ENCODE data around the gene OXNAD1.

The OXNAD1 gene

GRCh38 chr3:16332904-16333426, 68.0 kb downstream of the OXNAD1 start:
- H3K36me3 ChIP-seq (ENCODE audit: control insufficient read depth in 2 of 2, insufficient read depth in 2 of 2, low read length in 2 of 2), result peaks cover 8 to 34% of the 10 kb centered on the region in 2 donors
- no peak overlapping the region for H3K9ac ChIP-seq (ENCODE audit: low read depth in 1 of 2, low read length in 2 of 2)
- H3K27ac ChIP-seq (ENCODE audit: low read depth in 2 of 2, low read length in 2 of 2), result no peak overlapping the region
- no peaks in the 10 kb centered on the region for H3K27me3 ChIP-seq (ENCODE audit: control insufficient read depth in 2 of 2, insufficient read depth in 2 of 2, low read length in 2 of 2)
- H3K4me1 ChIP-seq (ENCODE audit: control insufficient read depth in 2 of 2, insufficient read depth in 2 of 2, low read length in 2 of 2), result no peaks in the 10 kb centered on the region
- H3K4me3 ChIP-seq (ENCODE audit: low read length in 2 of 2), result no peak overlapping the region
- peaks cover 0 to 3% of the 10 kb centered on the region in 2 donors for H3K9me3 ChIP-seq (ENCODE audit: control insufficient read depth in 2 of 2, low read length in 2 of 2)

GRCh38 chr3:16334909-16335308, 69.9 kb downstream of the OXNAD1 start:
- no peak overlapping the region for H3K9ac ChIP-seq (ENCODE audit: low read depth in 1 of 2, low read length in 2 of 2)
- H3K4me1 ChIP-seq (ENCODE audit: control insufficient read depth in 2 of 2, insufficient read depth in 2 of 2, low read length in 2 of 2), result no peaks in the 10 kb centered on the region
- peaks cover 0 to 3% of the 10 kb centered on the region in 2 donors for H3K9me3 ChIP-seq (ENCODE audit: control insufficient read depth in 2 of 2, low read length in 2 of 2)
- H3K4me3 ChIP-seq (ENCODE audit: low read length in 2 of 2), result no peak overlapping the region
- no peak overlapping the region for H3K27ac ChIP-seq (ENCODE audit: low read depth in 2 of 2, low read length in 2 of 2)
- H3K36me3 ChIP-seq (ENCODE audit: control insufficient read depth in 2 of 2, insufficient read depth in 2 of 2, low read length in 2 of 2), result peaks cover 8 to 30% of the 10 kb centered on the region in 2 donors
- no peaks in the 10 kb centered on the region for H3K27me3 ChIP-seq (ENCODE audit: control insufficient read depth in 2 of 2, insufficient read depth in 2 of 2, low read length in 2 of 2)

GRCh38 chr3:16335333-16335732, 70.3 kb downstream of the OXNAD1 start:
- no peak overlapping the region for H3K4me3 ChIP-seq (ENCODE audit: low read length in 2 of 2)
- no peaks in the 10 kb centered on the region for H3K27me3 ChIP-seq (ENCODE audit: control insufficient read depth in 2 of 2, insufficient read depth in 2 of 2, low read length in 2 of 2)
- H3K36me3 ChIP-seq (ENCODE audit: control insufficient read depth in 2 of 2, insufficient read depth in 2 of 2, low read length in 2 of 2), result peaks cover 8 to 30% of the 10 kb centered on the region in 2 donors
- H3K4me1 ChIP-seq (ENCODE audit: control insufficient read depth in 2 of 2, insufficient read depth in 2 of 2, low read length in 2 of 2), result no peaks in the 10 kb centered on the region
- H3K9me3 ChIP-seq (ENCODE audit: control insufficient read depth in 2 of 2, low read length in 2 of 2), result peaks cover 0 to 3% of the 10 kb centered on the region in 2 donors
- no peak overlapping the region for H3K27ac ChIP-seq (ENCODE audit: low read depth in 2 of 2, low read length in 2 of 2)
- H3K9ac ChIP-seq (ENCODE audit: low read depth in 1 of 2, low read length in 2 of 2), result no peak overlapping the region

GRCh38 chr3:16335772-16336645, 71.0 kb downstream of the OXNAD1 start:
- Histone ChIP-seq H3K36me3 (ENCODE audit: control insufficient read depth in 2 of 2, insufficient read depth in 2 of 2, low read length in 2 of 2) (peaks cover 8 to 30% of the 10 kb centered on the region in 2 donors), H3K4me1 (ENCODE audit: control insufficient read depth in 2 of 2, insufficient read depth in 2 of 2, low read length in 2 of 2) (no peaks in the 10 kb centered on the region), H3K27me3 (ENCODE audit: control insufficient read depth in 2 of 2, insufficient read depth in 2 of 2, low read length in 2 of 2) (no peaks in the 10 kb centered on the region), H3K9ac (ENCODE audit: low read depth in 1 of 2, low read length in 2 of 2) (no peak overlapping the region), H3K4me3 (ENCODE audit: low read length in 2 of 2) (no peak overlapping the region), H3K27ac (ENCODE audit: low read depth in 2 of 2, low read length in 2 of 2) (no peak overlapping the region), H3K9me3 (ENCODE audit: control insufficient read depth in 2 of 2, low read length in 2 of 2) (peaks cover 0 to 3% of the 10 kb centered on the region in 2 donors)

- no peak overlapping the region for H3K9ac ChIP-seq (ENCODE audit: low read depth in 1 of 2, low read length in 2 of 2)
- H3K4me1 ChIP-seq (ENCODE audit: control insufficient read depth in 2 of 2, insufficient read depth in 2 of 2, low read length in 2 of 2), result no peaks in the 10 kb centered on the region
- H3K27me3 ChIP-seq (ENCODE audit: control insufficient read depth in 2 of 2, insufficient read depth in 2 of 2, low read length in 2 of 2), result no peaks in the 10 kb centered on the region
- H3K4me3 ChIP-seq (ENCODE audit: low read length in 2 of 2), result no peak overlapping the region
- peaks cover 8 to 25% of the 10 kb centered on the region in 2 donors for H3K36me3 ChIP-seq (ENCODE audit: control insufficient read depth in 2 of 2, insufficient read depth in 2 of 2, low read length in 2 of 2)
- no peak overlapping the region for H3K27ac ChIP-seq (ENCODE audit: low read depth in 2 of 2, low read length in 2 of 2)
- no peaks in the 10 kb centered on the region for H3K9me3 ChIP-seq (ENCODE audit: control insufficient read depth in 2 of 2, low read length in 2 of 2)
These were observed 71.8 kb downstream of the OXNAD1 start for GRCh38 chr3:16336825-16337224.

GRCh38 chr3:16337856-16338540, 73.0 kb downstream of the OXNAD1 start:
- Histone ChIP-seq H3K4me3 (ENCODE audit: low read length in 2 of 2) (peak overlapping the region in 1 of 2 donors; percentile 3), H3K9ac (ENCODE audit: low read depth in 1 of 2, low read length in 2 of 2) (no peak overlapping the region), H3K9me3 (ENCODE audit: control insufficient read depth in 2 of 2, low read length in 2 of 2) (no peaks in the 10 kb centered on the region), H3K36me3 (ENCODE audit: control insufficient read depth in 2 of 2, insufficient read depth in 2 of 2, low read length in 2 of 2) (peaks cover 8 to 21% of the 10 kb centered on the region in 2 donors), H3K27ac (ENCODE audit: low read depth in 2 of 2, low read length in 2 of 2) (no peak overlapping the region), H3K27me3 (ENCODE audit: control insufficient read depth in 2 of 2, insufficient read depth in 2 of 2, low read length in 2 of 2) (no peaks in the 10 kb centered on the region), H3K4me1 (ENCODE audit: control insufficient read depth in 2 of 2, insufficient read depth in 2 of 2, low read length in 2 of 2) (no peaks in the 10 kb centered on the region)

- H3K27ac ChIP-seq (ENCODE audit: low read depth in 2 of 2, low read length in 2 of 2), result peak overlapping the region in 1 of 2 donors; percentile 16
These were observed 74.0 kb downstream of the OXNAD1 start for GRCh38 chr3:16338999-16339398.

GRCh38 chr3:16343101-16343500, 78.1 kb downstream of the OXNAD1 start:
- Histone ChIP-seq H3K4me1 (ENCODE audit: control insufficient read depth in 2 of 2, insufficient read depth in 2 of 2, low read length in 2 of 2) (no peaks in the 10 kb centered on the region), H3K27me3 (ENCODE audit: control insufficient read depth in 2 of 2, insufficient read depth in 2 of 2, low read length in 2 of 2) (no peaks in the 10 kb centered on the region), H3K36me3 (ENCODE audit: control insufficient read depth in 2 of 2, insufficient read depth in 2 of 2, low read length in 2 of 2) (peaks cover 3 to 13% of the 10 kb centered on the region in 2 donors), H3K4me3 (ENCODE audit: low read length in 2 of 2) (no peak overlapping the region), H3K9ac (ENCODE audit: low read depth in 1 of 2, low read length in 2 of 2) (no peak overlapping the region), H3K9me3 (ENCODE audit: control insufficient read depth in 2 of 2, low read length in 2 of 2) (no peaks in the 10 kb centered on the region), H3K27ac (ENCODE audit: low read depth in 2 of 2, low read length in 2 of 2) (no peak overlapping the region)

More at GRCh38 chr3:16338999-16339398, 74.0 kb downstream of the OXNAD1 start:
- Histone ChIP-seq H3K36me3 (ENCODE audit: control insufficient read depth in 2 of 2, insufficient read depth in 2 of 2, low read length in 2 of 2) (peaks cover 8 to 23% of the 10 kb centered on the region in 2 donors), H3K9ac (ENCODE audit: low read depth in 1 of 2, low read length in 2 of 2) (no peak overlapping the region), H3K4me3 (ENCODE audit: low read length in 2 of 2) (no peak overlapping the region), H3K9me3 (ENCODE audit: control insufficient read depth in 2 of 2, low read length in 2 of 2) (no peaks in the 10 kb centered on the region), H3K4me1 (ENCODE audit: control insufficient read depth in 2 of 2, insufficient read depth in 2 of 2, low read length in 2 of 2) (no peaks in the 10 kb centered on the region), H3K27me3 (ENCODE audit: control insufficient read depth in 2 of 2, insufficient read depth in 2 of 2, low read length in 2 of 2) (no peaks in the 10 kb centered on the region)

GRCh38 chr3:16346413-16347081, 81.5 kb downstream of the OXNAD1 start:
- H3K36me3 ChIP-seq (ENCODE audit: control insufficient read depth in 2 of 2, insufficient read depth in 2 of 2, low read length in 2 of 2), result peaks cover 3 to 16% of the 10 kb centered on the region in 2 donors
- H3K27me3 ChIP-seq (ENCODE audit: control insufficient read depth in 2 of 2, insufficient read depth in 2 of 2, low read length in 2 of 2), result no peaks in the 10 kb centered on the region
- H3K9me3 ChIP-seq (ENCODE audit: control insufficient read depth in 2 of 2, low read length in 2 of 2), result no peaks in the 10 kb centered on the region
- no peak overlapping the region for H3K4me3 ChIP-seq (ENCODE audit: low read length in 2 of 2)
- no peak overlapping the region for H3K9ac ChIP-seq (ENCODE audit: low read depth in 1 of 2, low read length in 2 of 2)
- no peaks in the 10 kb centered on the region for H3K4me1 ChIP-seq (ENCODE audit: control insufficient read depth in 2 of 2, insufficient read depth in 2 of 2, low read length in 2 of 2)
- no peak overlapping the region for H3K27ac ChIP-seq (ENCODE audit: low read depth in 2 of 2, low read length in 2 of 2)

All from mucosa of rectum (tissue), 2 donors.